ENCODE results near the gene ELOA2.
"Not testable (repeated sequence)": the region's sequence is repeated elsewhere in the genome, so short reads cannot be mapped to it uniquely, and the experiment has no call there.

Gene ELOA2

DNA sequence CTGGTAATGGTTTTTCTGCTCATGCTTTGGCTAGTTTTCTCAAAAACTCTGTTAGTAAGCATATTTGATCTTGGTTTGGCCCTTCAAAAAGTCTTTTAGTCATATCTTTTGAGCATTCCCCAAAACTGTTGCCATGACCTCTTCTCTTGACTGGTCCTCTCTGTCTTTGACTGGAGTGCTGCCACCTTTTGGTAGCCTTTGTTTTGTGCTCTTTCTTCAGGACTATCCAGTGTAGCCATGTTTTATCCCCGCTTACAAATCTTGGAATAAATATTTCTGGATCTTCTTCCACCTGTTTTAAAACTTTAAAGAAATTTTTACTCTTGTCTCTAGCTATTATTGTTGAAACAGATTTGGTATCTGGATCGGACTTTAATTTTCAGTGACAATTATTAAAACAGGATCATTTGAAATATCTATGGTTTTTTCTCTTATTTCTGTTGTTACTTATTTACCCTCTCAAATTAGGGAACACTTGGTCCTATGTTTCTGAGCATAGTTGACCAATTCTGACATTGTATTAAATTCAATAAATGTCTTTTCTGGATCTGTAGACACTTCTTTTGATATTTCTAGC is 965 bp upstream of the ELOA2 start:
- no peak overlapping the region for H3K4me3 ChIP-seq (ENCODE audit: low read depth, low read length)
- peak; percentile 13 for DNase-seq (ENCODE audit: low read depth, low spot score)
- in situ Hi-C loops (cut with HindIII; ENCODE audit: low sequenced_read_pairs): no loop called here
- TF ChIP-seq, protein P1, sequence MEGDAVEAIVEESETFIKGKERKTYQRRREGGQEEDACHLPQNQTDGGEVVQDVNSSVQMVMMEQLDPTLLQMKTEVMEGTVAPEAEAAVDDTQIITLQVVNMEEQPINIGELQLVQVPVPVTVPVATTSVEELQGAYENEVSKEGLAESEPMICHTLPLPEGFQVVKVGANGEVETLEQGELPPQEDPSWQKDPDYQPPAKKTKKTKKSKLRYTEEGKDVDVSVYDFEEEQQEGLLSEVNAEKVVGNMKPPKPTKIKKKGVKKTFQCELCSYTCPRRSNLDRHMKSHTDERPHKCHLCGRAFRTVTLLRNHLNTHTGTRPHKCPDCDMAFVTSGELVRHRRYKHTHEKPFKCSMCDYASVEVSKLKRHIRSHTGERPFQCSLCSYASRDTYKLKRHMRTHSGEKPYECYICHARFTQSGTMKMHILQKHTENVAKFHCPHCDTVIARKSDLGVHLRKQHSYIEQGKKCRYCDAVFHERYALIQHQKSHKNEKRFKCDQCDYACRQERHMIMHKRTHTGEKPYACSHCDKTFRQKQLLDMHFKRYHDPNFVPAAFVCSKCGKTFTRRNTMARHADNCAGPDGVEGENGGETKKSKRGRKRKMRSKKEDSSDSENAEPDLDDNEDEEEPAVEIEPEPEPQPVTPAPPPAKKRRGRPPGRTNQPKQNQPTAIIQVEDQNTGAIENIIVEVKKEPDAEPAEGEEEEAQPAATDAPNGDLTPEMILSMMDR (IDR thresholded peaks at IDR 0.05; ENCODE audit: low read depth, low read length): peak; percentile 52

DNA sequence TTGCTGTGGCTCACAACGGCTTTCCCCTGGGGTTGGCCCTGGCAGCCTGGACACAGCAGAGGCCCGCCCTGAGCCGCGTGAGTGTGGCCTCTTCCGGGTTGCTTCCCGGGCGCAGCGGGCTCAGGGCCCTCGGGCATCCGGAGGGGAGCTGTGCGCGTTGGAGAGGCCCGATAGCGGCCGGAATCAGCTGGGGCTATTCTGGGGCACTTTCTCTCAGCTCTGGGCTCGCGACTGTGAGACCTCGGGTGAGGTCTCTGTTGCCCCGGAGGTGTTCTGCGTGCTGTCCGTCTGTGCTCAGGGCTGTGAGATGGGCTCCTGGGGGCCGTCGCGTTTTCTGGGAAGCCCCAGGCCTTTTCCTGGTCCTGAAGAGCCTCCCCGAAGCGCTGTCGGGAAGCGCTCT is 830 bp downstream of the ELOA2 start:
- H3K4me3 ChIP-seq (ENCODE audit: low read depth, low read length); DNase-seq (ENCODE audit: low read depth, low spot score); in situ Hi-C loops (cut with HindIII; ENCODE audit: low sequenced_read_pairs): not testable (repeated sequence)

DNA sequence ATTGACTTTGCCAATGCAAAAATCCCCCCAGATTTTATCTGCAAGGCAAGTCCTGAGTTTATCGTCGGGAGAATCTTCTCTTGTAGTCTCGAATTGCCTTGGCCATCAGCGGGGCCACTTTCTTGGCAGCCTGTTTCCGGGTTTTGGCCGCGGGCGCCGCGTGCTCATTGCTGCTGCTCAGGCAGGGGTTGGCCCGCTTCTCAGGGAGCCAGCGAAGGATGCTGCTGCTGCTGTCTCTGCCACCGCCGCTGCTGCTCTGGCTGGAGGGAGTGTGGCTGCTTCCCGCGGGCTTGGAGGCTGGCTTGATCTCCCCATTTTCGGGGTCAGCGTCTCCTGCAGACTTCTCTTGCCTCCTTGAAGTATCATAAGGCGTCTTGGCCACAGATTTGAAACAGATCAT is 2.5 kb downstream of the ELOA2 start:
- in situ Hi-C loops (cut with HindIII; ENCODE audit: low sequenced_read_pairs): no loop called here
- TF ChIP-seq, protein P1 (IDR thresholded peaks at IDR 0.05; ENCODE audit: low read depth, low read length): no peak
- H3K4me3 ChIP-seq (ENCODE audit: low read depth, low read length): no peak overlapping the region
- no peak for DNase-seq (ENCODE audit: low read depth, low spot score)

DNA sequence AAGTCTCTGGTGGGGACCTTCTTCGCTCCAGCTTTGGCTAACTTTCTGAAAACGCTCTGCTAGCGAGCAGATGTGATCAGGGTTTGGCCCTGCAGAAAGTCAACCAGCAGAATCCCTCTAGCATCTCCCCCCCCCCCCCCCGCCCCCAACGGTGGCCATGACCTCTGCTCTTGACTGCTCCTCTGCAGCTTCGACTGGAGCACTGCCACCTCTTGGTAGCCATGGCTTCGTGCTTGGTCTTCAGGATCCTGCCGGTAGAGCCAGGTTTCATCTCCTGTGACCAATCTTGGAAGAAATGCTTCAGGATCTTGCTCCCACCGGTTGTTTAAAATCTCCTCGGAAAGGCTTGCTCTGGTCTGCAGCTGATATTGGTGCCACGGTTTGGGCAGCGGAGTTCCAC is 4.5 kb downstream of the ELOA2 start:
- in situ Hi-C loops (cut with HindIII; ENCODE audit: low sequenced_read_pairs); H3K4me3 ChIP-seq (ENCODE audit: low read depth, low read length); DNase-seq (ENCODE audit: low read depth, low spot score): not testable (repeated sequence)

DNA sequence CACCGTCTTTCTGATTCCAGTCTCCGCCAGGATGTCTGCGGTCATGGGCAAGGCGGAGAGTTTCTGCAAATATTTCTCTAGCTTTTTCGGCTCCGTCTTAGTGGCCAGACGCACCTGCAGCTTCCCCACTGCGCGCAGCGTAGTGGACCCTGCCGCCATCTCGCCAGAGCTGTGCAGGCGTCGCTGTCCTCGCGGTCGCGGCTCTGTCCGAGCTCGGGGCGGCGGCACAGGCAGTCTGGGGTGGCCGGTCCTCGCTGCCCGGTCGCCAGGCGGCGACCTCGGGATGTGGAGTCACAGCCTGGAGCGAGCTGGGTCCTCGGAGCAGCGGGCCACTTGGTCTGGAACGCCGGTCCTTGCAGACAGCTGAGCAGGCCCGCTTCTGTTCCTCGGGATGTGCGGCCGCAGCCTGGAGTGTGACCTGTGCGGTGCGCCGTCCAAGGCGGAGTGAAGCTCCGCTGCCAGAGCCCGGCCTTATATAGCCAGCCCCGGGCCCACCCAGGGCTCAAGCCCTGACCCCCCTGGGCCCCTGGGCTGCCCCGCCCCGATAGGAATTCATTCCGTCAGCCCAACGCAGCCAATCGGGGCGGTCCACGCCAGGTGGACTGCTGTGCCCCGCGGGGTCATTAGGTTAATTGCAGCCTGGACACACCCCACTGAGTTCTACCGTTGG is 5.6 kb downstream of the ELOA2 start:
- DNase-seq (ENCODE audit: low read depth, low spot score); H3K4me3 ChIP-seq (ENCODE audit: low read depth, low read length); in situ Hi-C loops (cut with HindIII; ENCODE audit: low sequenced_read_pairs): not testable (repeated sequence)

DNA sequence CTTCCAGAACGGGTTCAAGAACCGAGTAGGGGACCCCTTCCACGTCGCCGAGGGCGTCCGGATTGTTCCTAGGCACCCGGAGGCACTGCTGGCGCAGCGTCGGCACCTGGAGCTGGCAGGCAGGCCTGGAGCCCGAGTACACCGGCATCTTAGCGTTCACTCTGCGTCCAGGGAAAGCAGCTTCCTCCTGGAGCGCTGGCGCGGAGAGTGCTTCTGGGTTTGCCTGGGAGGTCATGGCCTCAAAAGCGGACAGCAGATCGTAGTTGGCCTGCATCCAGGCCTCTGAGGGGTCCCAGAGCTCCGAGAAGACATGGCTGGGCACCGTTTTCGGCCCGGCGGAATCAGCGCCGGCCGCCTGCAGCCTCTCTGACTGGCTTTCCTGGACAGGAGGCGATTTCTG is 6.7 kb downstream of the ELOA2 start:
- DNase-seq (ENCODE audit: low read depth, low spot score); in situ Hi-C loops (cut with HindIII; ENCODE audit: low sequenced_read_pairs); H3K4me3 ChIP-seq (ENCODE audit: low read depth, low read length): not testable (repeated sequence)

DNA sequence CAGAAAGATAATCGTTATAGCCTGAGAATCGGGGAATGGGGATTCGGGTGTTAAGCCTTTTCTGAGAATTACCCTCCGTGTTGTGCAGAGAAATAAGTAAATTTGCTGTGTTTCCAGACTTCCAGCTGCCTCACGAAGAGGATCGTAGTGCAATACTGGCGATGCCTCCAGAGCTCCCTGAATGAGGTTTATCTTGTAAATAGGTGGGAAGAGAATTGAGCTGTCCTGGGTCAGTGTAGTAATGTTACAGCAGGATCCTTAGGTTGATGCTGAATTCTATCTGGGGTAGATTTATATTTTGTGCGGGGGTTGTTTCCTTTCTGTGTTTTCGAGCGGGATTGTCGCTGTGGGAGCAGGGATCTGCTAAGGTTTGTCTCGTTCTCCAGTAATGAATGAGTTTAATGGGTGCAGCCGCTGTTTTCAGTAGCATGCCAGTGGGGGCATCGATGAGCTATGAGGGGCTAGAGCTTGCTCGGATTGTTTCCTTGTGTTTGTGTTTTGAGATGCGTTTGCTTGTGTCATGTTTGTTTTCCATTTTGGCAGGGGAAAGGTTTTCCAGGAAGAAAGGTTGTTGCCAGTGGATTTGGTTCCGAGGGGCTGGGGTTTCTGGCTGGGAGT is 9.8 kb downstream of the ELOA2 start:
- H3K4me3 ChIP-seq (ENCODE audit: low read depth, low read length); DNase-seq (ENCODE audit: low read depth, low spot score); in situ Hi-C loops (cut with HindIII; ENCODE audit: low sequenced_read_pairs): not testable (repeated sequence)

DNA sequence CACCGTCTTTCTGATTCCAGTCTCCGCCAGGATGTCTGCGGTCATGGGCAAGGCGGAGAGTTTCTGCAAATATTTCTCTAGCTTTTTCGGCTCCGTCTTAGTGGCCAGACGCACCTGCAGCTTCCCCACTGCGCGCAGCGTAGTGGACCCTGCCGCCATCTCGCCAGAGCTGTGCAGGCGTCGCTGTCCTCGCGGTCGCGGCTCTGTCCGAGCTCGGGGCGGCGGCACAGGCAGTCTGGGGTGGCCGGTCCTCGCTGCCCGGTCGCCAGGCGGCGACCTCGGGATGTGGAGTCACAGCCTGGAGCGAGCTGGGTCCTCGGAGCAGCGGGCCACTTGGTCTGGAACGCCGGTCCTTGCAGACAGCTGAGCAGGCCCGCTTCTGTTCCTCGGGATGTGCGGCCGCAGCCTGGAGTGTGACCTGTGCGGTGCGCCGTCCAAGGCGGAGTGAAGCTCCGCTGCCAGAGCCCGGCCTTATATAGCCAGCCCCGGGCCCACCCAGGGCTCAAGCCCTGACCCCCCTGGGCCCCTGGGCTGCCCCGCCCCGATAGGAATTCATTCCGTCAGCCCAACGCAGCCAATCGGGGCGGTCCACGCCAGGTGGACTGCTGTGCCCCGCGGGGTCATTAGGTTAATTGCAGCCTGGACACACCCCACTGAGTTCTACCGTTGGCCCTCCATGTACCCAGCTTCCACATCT is 11.5 kb downstream of the ELOA2 start:
- in situ Hi-C loops (cut with HindIII; ENCODE audit: low sequenced_read_pairs); H3K4me3 ChIP-seq (ENCODE audit: low read depth, low read length); DNase-seq (ENCODE audit: low read depth, low spot score): not testable (repeated sequence)

DNA sequence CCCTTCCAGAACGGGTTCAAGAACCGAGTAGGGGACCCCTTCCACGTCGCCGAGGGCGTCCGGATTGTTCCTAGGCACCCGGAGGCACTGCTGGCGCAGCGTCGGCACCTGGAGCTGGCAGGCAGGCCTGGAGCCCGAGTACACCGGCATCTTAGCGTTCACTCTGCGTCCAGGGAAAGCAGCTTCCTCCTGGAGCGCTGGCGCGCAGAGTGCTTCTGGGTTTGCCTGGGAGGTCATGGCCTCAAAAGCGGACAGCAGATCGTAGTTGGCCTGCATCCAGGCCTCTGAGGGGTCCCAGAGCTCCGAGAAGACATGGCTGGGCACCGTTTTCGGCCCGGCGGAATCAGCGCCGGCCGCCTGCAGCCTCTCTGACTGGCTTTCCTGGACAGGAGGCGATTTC is 12.6 kb downstream of the ELOA2 start:
- in situ Hi-C loops (cut with HindIII; ENCODE audit: low sequenced_read_pairs); H3K4me3 ChIP-seq (ENCODE audit: low read depth, low read length); DNase-seq (ENCODE audit: low read depth, low spot score): not testable (repeated sequence)

DNA sequence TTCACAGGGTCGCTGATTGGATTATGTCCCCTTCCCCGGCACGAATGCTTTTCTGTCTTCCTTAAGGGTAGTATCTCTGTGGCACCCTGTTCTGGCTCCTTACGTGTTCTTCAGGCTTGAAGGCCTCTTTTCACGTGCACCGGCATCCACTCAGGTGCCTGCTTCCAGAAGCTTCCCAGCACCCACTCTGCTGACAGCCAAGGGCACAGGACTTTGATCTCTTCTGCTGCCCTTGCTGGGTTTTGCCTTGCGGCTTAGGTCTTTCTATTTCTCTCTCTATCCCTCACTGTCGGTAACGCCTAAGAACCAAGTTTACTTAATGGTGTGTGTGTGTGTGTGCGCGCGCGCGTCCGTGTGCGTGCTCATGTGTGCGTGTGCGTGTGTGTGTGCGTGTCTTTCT is 14.7 kb downstream of the ELOA2 start:
- in situ Hi-C loops (cut with HindIII; ENCODE audit: low sequenced_read_pairs); DNase-seq (ENCODE audit: low read depth, low spot score); H3K4me3 ChIP-seq (ENCODE audit: low read depth, low read length): not testable (repeated sequence)

DNA sequence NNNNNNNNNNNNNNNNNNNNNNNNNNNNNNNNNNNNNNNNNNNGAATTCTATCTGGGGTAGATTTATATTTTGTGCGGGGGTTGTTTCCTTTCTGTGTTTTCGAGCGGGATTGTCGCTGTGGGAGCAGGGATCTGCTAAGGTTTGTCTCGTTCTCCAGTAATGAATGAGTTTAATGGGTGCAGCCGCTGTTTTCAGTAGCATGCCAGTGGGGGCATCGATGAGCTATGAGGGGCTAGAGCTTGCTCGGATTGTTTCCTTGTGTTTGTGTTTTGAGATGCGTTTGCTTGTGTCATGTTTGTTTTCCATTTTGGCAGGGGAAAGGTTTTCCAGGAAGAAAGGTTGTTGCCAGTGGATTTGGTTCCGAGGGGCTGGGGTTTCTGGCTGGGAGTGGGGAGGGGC is 15.6 kb downstream of the ELOA2 start:
- DNase-seq (ENCODE audit: low read depth, low spot score); in situ Hi-C loops (cut with HindIII; ENCODE audit: low sequenced_read_pairs): not testable (repeated sequence)

More for the DNA sequence above, 15.6 kb downstream of the ELOA2 start:
- H3K4me3 ChIP-seq (ENCODE audit: low read depth, low read length): not testable (repeated sequence)

Measured in astrocyte of the spinal cord (primary cell).